ENCODE results near the gene ABCA5.
"Not testable (repeated sequence)": the region's sequence is repeated elsewhere in the genome, so short reads cannot be mapped to it uniquely, and the experiment has no call there.

Gene ABCA5

GRCh38 chr17:69326377-69327059, 415 bp downstream of the ABCA5 start:
- DNase-seq, result no peak

GRCh38 chr17:69325518-69326376, 1.2 kb downstream of the ABCA5 start:
- DNase-seq, result no peak

- no peak for DNase-seq
Observed at GRCh38 chr17:69323806-69324205, 3.1 kb downstream of the ABCA5 start.

- no peak for DNase-seq
Observed at GRCh38 chr17:69320908-69321238, 6.1 kb downstream of the ABCA5 start.

- DNase-seq, result no peak
Observed at GRCh38 chr17:69320210-69320907, 6.6 kb downstream of the ABCA5 start.

GRCh38 chr17:69317625-69318024, 9.3 kb downstream of the ABCA5 start:
- no peak for DNase-seq

- DNase-seq, result no peak
Observed at GRCh38 chr17:69314246-69315065, 12.5 kb downstream of the ABCA5 start.

GRCh38 chr17:69305177-69305576, 21.8 kb downstream of the ABCA5 start:
- DNase-seq, result no peak

- no peak for DNase-seq
Observed at GRCh38 chr17:69302682-69303081, 24.3 kb downstream of the ABCA5 start.

- DNase-seq, result no peak
Observed at GRCh38 chr17:69300222-69300621, 26.7 kb downstream of the ABCA5 start.

GRCh38 chr17:69298120-69298722, 28.7 kb downstream of the ABCA5 start:
- not testable (repeated sequence) for DNase-seq

- DNase-seq, result no peak
Observed at GRCh38 chr17:69287168-69287567, 39.8 kb downstream of the ABCA5 start.

- DNase-seq, result no peak
Observed at GRCh38 chr17:69286257-69286656, 40.7 kb downstream of the ABCA5 start.

- DNase-seq, result no peak
Observed at GRCh38 chr17:69284646-69285045, 42.3 kb downstream of the ABCA5 start.

- no peak for DNase-seq
Observed at GRCh38 chr17:69282002-69282401, 44.9 kb downstream of the ABCA5 start.

- DNase-seq, result not testable (repeated sequence)
Observed at GRCh38 chr17:69276279-69276678, 50.7 kb downstream of the ABCA5 start.

- DNase-seq, result no peak
Observed at GRCh38 chr17:69275751-69276150, 51.2 kb downstream of the ABCA5 start.

GRCh38 chr17:69271023-69271422, 55.9 kb downstream of the ABCA5 start:
- no peak for DNase-seq

- no peak for DNase-seq
Observed at GRCh38 chr17:69269131-69269998, 57.6 kb downstream of the ABCA5 start.

GRCh38 chr17:69268543-69269014, 58.4 kb downstream of the ABCA5 start:
- no peak for DNase-seq

- DNase-seq, result no peak
Observed at GRCh38 chr17:69267219-69267618, 59.7 kb downstream of the ABCA5 start.
